ENCODE measurements around the gene CHMP2A.

DNA sequence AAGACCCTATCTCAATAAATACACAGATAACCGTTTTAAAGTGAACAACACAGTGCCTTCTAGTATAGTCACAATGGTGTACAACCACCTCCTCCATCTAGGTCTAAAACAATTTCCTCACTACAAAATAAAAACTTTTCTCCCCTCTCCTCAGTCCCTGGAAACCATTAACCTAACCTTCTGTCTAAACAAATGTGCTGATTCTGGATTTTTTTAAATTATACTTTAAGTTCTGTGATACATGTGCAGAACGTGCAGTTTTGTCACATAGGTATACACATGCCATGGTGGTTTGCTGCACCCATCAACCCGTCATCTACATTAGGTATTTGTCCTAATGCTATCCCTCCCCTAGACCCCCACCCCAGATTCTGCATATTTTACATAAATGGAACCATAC lies 25.5 kb downstream of the CHMP2A start:
- TF ChIP-seq TAF1 (IDR thresholded peaks at IDR 0.05; ENCODE audit: borderline replicate concordance, low read depth, low read length): no peak
- TF ChIP-seq, protein P1, sequence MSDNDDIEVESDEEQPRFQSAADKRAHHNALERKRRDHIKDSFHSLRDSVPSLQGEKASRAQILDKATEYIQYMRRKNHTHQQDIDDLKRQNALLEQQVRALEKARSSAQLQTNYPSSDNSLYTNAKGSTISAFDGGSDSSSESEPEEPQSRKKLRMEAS (IDR thresholded peaks at IDR 0.05; ENCODE audit: low read depth): no peak
- TF ChIP-seq ELF1 (IDR thresholded peaks at IDR 0.05): no peak
- TF ChIP-seq RCOR1 (IDR thresholded peaks at IDR 0.05; ENCODE audit: low read length): no peak
- TF ChIP-seq, protein P2, sequence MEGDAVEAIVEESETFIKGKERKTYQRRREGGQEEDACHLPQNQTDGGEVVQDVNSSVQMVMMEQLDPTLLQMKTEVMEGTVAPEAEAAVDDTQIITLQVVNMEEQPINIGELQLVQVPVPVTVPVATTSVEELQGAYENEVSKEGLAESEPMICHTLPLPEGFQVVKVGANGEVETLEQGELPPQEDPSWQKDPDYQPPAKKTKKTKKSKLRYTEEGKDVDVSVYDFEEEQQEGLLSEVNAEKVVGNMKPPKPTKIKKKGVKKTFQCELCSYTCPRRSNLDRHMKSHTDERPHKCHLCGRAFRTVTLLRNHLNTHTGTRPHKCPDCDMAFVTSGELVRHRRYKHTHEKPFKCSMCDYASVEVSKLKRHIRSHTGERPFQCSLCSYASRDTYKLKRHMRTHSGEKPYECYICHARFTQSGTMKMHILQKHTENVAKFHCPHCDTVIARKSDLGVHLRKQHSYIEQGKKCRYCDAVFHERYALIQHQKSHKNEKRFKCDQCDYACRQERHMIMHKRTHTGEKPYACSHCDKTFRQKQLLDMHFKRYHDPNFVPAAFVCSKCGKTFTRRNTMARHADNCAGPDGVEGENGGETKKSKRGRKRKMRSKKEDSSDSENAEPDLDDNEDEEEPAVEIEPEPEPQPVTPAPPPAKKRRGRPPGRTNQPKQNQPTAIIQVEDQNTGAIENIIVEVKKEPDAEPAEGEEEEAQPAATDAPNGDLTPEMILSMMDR (IDR thresholded peaks at IDR 0.05): no peak
- TF ChIP-seq EZH2phosphoT487 (IDR thresholded peaks at IDR 0.05; ENCODE audit: borderline replicate concordance, low read depth): no peak
- TF ChIP-seq POLR2AphosphoS5 (IDR thresholded peaks at IDR 0.05; ENCODE audit: low read depth, low read length): no peak
- TF ChIP-seq, protein P3, sequence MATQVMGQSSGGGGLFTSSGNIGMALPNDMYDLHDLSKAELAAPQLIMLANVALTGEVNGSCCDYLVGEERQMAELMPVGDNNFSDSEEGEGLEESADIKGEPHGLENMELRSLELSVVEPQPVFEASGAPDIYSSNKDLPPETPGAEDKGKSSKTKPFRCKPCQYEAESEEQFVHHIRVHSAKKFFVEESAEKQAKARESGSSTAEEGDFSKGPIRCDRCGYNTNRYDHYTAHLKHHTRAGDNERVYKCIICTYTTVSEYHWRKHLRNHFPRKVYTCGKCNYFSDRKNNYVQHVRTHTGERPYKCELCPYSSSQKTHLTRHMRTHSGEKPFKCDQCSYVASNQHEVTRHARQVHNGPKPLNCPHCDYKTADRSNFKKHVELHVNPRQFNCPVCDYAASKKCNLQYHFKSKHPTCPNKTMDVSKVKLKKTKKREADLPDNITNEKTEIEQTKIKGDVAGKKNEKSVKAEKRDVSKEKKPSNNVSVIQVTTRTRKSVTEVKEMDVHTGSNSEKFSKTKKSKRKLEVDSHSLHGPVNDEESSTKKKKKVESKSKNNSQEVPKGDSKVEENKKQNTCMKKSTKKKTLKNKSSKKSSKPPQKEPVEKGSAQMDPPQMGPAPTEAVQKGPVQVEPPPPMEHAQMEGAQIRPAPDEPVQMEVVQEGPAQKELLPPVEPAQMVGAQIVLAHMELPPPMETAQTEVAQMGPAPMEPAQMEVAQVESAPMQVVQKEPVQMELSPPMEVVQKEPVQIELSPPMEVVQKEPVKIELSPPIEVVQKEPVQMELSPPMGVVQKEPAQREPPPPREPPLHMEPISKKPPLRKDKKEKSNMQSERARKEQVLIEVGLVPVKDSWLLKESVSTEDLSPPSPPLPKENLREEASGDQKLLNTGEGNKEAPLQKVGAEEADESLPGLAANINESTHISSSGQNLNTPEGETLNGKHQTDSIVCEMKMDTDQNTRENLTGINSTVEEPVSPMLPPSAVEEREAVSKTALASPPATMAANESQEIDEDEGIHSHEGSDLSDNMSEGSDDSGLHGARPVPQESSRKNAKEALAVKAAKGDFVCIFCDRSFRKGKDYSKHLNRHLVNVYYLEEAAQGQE (IDR thresholded peaks at IDR 0.05; ENCODE audit: low read depth, low read length): no peak

All from SK-N-SH (cell line).